GM10847 (cell line): ENCODE results near the gene RXRA.

Experiments used
- POLR2A ChIP-seq: IDR thresholded peaks from 2 replicates; pipeline ENCODE4 v1.6.1; 2011; ENCODE audit not compliant: insufficient read length; ENCODE audit errors: extremely low read depth

RXRA gene

GRCh38 chr9:134326724-134327601, 708 bp downstream of the RXRA start:
- no peak for TF ChIP-seq POLR2A

GRCh38 chr9:134327671-134328231, 1.5 kb downstream of the RXRA start:
- TF ChIP-seq POLR2A = no peak

GRCh38 chr9:134328341-134328840, 2.1 kb downstream of the RXRA start:
- no peak for TF ChIP-seq POLR2A

- TF ChIP-seq POLR2A = no peak
These were observed 2.8 kb downstream of the RXRA start for GRCh38 chr9:134328841-134329575.

GRCh38 chr9:134329576-134329855, 3.3 kb downstream of the RXRA start:
- no peak for TF ChIP-seq POLR2A

GRCh38 chr9:134329886-134330285, 3.6 kb downstream of the RXRA start:
- no peak for TF ChIP-seq POLR2A

- no peak for TF ChIP-seq POLR2A
These were observed 4.3 kb downstream of the RXRA start for GRCh38 chr9:134330590-134330989.

GRCh38 chr9:134331186-134332025, 5.2 kb downstream of the RXRA start:
- TF ChIP-seq POLR2A = no peak

- no peak for TF ChIP-seq POLR2A
These were observed 6.0 kb downstream of the RXRA start for GRCh38 chr9:134332266-134332665.

GRCh38 chr9:134332841-134333233, 6.6 kb downstream of the RXRA start:
- no peak for TF ChIP-seq POLR2A

- no peak for TF ChIP-seq POLR2A
These were observed 7.1 kb downstream of the RXRA start for GRCh38 chr9:134333234-134333873.

GRCh38 chr9:134333874-134334581, 7.8 kb downstream of the RXRA start:
- TF ChIP-seq POLR2A = no peak

GRCh38 chr9:134335061-134335460, 8.8 kb downstream of the RXRA start:
- TF ChIP-seq POLR2A = no peak
